ENCODE measurements around the gene IFIT1. TPM values are rescaled to one million over a fixed set of nuclear protein-coding genes. Genes with fewer than 3 reads are reported as not detected.

Gene IFIT1
- total RNA-seq, 4 donors from 2014 or later, result 0.61 to 12.3 (median 2.6) TPM

DNA sequence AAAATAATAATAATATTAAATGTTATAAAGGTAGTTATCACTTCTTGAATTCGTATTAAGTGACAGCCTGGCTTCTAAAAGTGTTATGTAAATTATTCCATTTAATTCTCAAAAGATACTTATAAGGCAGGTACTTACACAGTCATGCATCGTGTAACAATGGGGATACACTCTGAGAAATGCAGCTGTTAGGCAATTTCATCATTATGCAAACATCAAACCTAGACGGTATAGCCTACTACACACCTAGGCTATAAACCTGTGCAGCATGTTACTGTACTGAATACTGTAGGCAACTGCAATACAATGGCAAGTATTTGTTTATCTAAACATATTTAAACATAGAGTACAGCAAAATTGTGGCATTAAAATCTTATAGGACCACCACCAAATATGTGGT, 1.5 kb downstream of the IFIT1 start:
- Histone ChIP-seq H3K4me1 (peaks cover 7 to 66% (median 24%) of the 10 kb centered on the region in 3 donors), H3K36me3 (no peaks in the 10 kb centered on the region), H3K4me3 (peak overlapping the region in 2 of 4 donors; percentile 62 to 78), H3K27me3 (no peaks in the 10 kb centered on the region), H3K9me3 (no peaks in the 10 kb centered on the region), H3K27ac (peak overlapping the region in 3 of 4 donors; percentile 90 to 91 (median 91))
- intact Hi-C loops (cut with DNase I), result no loop called here
- DNase-seq, result no peak
- 17 to 32% methylated on average over 3 of the region's 3 CpGs for WGBS, 2 donors
- TF ChIP-seq, protein P1, sequence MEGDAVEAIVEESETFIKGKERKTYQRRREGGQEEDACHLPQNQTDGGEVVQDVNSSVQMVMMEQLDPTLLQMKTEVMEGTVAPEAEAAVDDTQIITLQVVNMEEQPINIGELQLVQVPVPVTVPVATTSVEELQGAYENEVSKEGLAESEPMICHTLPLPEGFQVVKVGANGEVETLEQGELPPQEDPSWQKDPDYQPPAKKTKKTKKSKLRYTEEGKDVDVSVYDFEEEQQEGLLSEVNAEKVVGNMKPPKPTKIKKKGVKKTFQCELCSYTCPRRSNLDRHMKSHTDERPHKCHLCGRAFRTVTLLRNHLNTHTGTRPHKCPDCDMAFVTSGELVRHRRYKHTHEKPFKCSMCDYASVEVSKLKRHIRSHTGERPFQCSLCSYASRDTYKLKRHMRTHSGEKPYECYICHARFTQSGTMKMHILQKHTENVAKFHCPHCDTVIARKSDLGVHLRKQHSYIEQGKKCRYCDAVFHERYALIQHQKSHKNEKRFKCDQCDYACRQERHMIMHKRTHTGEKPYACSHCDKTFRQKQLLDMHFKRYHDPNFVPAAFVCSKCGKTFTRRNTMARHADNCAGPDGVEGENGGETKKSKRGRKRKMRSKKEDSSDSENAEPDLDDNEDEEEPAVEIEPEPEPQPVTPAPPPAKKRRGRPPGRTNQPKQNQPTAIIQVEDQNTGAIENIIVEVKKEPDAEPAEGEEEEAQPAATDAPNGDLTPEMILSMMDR (IDR thresholded peaks at IDR 0.05), result no peak
- TF ChIP-seq POLR2A (IDR thresholded peaks at IDR 0.05), result no peak

DNA sequence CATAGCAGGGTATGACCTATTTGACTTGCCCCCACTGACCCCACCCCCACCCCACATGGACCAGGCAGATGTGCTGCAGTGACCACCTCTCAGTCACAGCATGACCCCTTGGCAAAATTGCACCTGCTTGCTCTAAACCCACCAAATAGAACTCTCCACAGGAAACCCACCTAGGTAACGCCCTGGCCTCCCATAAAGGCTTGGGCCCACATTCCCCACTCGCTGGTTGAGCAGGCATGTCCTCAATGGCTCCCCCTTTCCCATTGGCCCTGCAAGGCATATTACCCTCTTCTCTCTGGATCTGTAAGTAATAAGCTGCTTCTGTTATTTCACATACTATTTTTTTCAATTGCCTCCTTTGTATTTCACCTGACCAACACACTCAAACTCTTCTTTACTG, 2.7 kb downstream of the IFIT1 start:
- TF ChIP-seq, protein P1 (IDR thresholded peaks at IDR 0.05), result no peak
- no peak for TF ChIP-seq POLR2A (IDR thresholded peaks at IDR 0.05)
- 82 to 95% methylated on average over 2 of the region's 2 CpGs for WGBS, 2 donors

DNA sequence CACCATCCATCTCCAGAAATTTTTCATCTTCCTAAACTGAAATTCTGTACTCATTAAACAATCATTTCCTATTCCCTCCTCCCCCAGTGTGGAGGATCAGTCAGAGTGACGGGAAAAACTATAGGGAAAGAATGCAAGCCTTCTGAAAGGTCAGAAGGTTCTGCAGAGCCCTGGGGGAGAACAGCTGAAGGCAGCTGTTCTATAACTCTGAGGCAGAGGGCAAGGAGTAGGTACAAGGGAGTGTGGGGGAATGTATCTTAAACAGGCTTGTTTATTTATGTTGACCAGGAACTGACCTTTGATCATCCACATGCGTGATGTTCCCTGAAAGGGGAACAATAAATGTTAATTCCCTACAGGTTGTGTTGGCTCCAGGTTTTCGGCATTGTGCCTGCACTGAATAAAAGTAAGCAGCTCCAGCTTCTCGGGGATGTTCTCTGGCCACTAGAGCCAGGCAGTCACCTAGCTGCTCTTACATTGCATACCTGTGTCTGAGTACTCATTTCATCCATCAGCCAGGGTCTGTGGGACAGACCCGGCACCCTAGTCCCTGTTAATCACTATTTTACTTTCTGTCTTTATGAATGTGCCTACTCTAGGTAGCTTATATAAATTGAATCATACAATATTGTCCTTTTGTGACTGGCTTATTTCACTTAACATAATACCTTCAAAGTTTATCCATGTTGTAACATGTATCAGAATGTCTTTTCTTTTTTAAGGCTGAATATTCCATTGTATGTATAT, 5.8 kb downstream of the IFIT1 start:
- H3K27ac ChIP-seq, result no peak overlapping the region
- intact Hi-C loops (cut with DNase I), result no loop called here

More for the DNA sequence above, 2.7 kb downstream of the IFIT1 start:
- intact Hi-C loops (cut with DNase I), result no loop called here
- H3K27me3 ChIP-seq, result no peaks in the 10 kb centered on the region
- H3K9me3 ChIP-seq, result no peaks in the 10 kb centered on the region
- DNase-seq, result no peak
- no peaks in the 10 kb centered on the region for H3K36me3 ChIP-seq
- no peak overlapping the region for H3K27ac ChIP-seq
- H3K4me1 ChIP-seq, result peaks cover 7 to 66% (median 24%) of the 10 kb centered on the region in 3 donors
- H3K4me3 ChIP-seq, result no peak overlapping the region

DNA sequence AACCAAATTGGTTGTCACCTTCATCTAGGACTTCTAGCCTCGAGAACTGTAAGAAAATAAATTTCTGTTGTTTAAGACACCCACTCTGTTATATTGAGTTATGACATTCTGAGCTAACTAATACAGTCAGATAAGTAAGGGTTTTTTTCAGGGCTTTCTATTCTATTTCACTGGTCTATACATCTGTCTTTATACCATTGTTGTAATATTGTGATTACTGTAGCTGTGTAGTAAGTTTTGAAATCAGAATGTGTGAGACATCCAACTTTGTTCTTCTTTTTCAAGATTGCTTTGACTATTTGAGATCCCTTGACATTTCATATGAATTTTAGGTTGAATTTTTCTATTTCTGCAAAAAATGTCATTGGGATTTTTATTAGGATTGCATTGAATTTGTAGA, 7.5 kb downstream of the IFIT1 start:
- H3K9me3 ChIP-seq, result no peaks in the 10 kb centered on the region
- peaks cover 0 to 22% (median 5%) of the 10 kb centered on the region in 3 donors for H3K4me1 ChIP-seq
- no peak overlapping the region for H3K27ac ChIP-seq
- H3K36me3 ChIP-seq, result peaks cover 0 to 23% (median 0%) of the 10 kb centered on the region in 3 donors
- H3K27me3 ChIP-seq, result no peaks in the 10 kb centered on the region
- no peak for TF ChIP-seq POLR2A (IDR thresholded peaks at IDR 0.05)
- TF ChIP-seq, protein P1 (IDR thresholded peaks at IDR 0.05), result no peak
- intact Hi-C loops (cut with DNase I), result no loop called here
- WGBS, 2 donors, result 92 to 93% methylated on average over 1 of the region's 1 CpG
- DNase-seq, result no peak
- H3K4me3 ChIP-seq, result no peak overlapping the region

More for the DNA sequence above, 5.8 kb downstream of the IFIT1 start:
- DNase-seq, result no peak
- peaks cover 0 to 12% (median 0%) of the 10 kb centered on the region in 3 donors for H3K36me3 ChIP-seq
- TF ChIP-seq, protein P1 (IDR thresholded peaks at IDR 0.05), result no peak
- no peak for TF ChIP-seq POLR2A (IDR thresholded peaks at IDR 0.05)
- 70 to 73% methylated on average over 5 of the region's 5 CpGs for WGBS, 2 donors
- no peaks in the 10 kb centered on the region for H3K27me3 ChIP-seq
- H3K4me3 ChIP-seq, result no peak overlapping the region
- peaks cover under 1 to 40% (median 15%) of the 10 kb centered on the region in 3 donors for H3K4me1 ChIP-seq
- H3K9me3 ChIP-seq, result no peaks in the 10 kb centered on the region

DNA sequence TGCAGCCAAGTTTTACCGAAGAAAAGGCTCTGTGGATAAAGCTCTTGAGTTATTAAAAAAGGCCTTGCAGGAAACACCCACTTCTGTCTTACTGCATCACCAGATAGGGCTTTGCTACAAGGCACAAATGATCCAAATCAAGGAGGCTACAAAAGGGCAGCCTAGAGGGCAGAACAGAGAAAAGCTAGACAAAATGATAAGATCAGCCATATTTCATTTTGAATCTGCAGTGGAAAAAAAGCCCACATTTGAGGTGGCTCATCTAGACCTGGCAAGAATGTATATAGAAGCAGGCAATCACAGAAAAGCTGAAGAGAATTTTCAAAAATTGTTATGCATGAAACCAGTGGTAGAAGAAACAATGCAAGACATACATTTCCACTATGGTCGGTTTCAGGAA, 10.6 kb downstream of the IFIT1 start:
- Histone ChIP-seq H3K4me1 (peaks cover 0 to 8% (median 0%) of the 10 kb centered on the region in 3 donors), H3K9me3 (no peaks in the 10 kb centered on the region), H3K4me3 (no peak overlapping the region), H3K27ac (no peak overlapping the region), H3K36me3 (peaks cover 0 to 23% (median 0%) of the 10 kb centered on the region in 3 donors), H3K27me3 (no peaks in the 10 kb centered on the region)
- WGBS, 2 donors, result 95% methylated on average over 2 of the region's 2 CpGs
- DNase-seq, result no peak
- intact Hi-C loops (cut with DNase I), result no loop called here
- TF ChIP-seq, protein P1 (IDR thresholded peaks at IDR 0.05), result no peak
- TF ChIP-seq POLR2A (IDR thresholded peaks at IDR 0.05), result no peak

Measured in esophagus squamous epithelium (tissue), 5 donors.